Daoy (cell line): Measurements from ENCODE around the gene SELENOW. TPM values are rescaled to one million over a fixed set of nuclear protein-coding genes. Genes with fewer than 3 reads are reported as not detected.
"Not testable (repeated sequence)": the region's sequence is repeated elsewhere in the genome, so short reads cannot be mapped to it uniquely, and the experiment has no call there.

Experiments
- DNase-seq: peaks from one replicate; pipeline ENCODE4 v3.0.0-alpha.2; 2015; ENCODE audit warnings: low read depth
- total RNA-seq: library from RNA; depleted of rRNA; stranded (reverse); fragments of >200 nt; shearing (Covaris generic); gene quantifications from 2 replicates; pipeline ENCODE4 v1.2.3, GENCODE V29; 2014

The SELENOW gene
- total RNA-seq, 1 experiment from 2014 or later: 251 TPM

- DNase-seq: no peak
Measured at GRCh38 chr19:47786566-47786965, 8.1 kb downstream of the SELENOW start.

GRCh38 chr19:47787307-47787706 lies 8.8 kb downstream of the SELENOW start:
- DNase-seq: not testable (repeated sequence)

GRCh38 chr19:47789811-47790210 lies 11.3 kb downstream of the SELENOW start:
- DNase-seq: not testable (repeated sequence)

- peak; percentile 81 for DNase-seq
Measured at GRCh38 chr19:47790398-47790814, 11.9 kb downstream of the SELENOW start.

- DNase-seq: no peak
Measured at GRCh38 chr19:47792616-47793015, 14.1 kb downstream of the SELENOW start.

GRCh38 chr19:47794526-47794925 lies 16.0 kb downstream of the SELENOW start:
- DNase-seq: no peak

GRCh38 chr19:47796785-47797184 lies 18.3 kb downstream of the SELENOW start:
- no peak for DNase-seq

- no peak for DNase-seq
Measured at GRCh38 chr19:47797996-47798903, 19.7 kb downstream of the SELENOW start.

- DNase-seq: no peak
Measured at GRCh38 chr19:47798904-47799266, 20.4 kb downstream of the SELENOW start.

- no peak for DNase-seq
Measured at GRCh38 chr19:47801270-47801669, 22.8 kb downstream of the SELENOW start.

GRCh38 chr19:47802521-47803043 lies 24.1 kb downstream of the SELENOW start:
- DNase-seq: no peak

GRCh38 chr19:47803148-47803547 lies 24.6 kb downstream of the SELENOW start:
- not testable (repeated sequence) for DNase-seq

GRCh38 chr19:47803671-47804070 lies 25.2 kb downstream of the SELENOW start:
- DNase-seq: not testable (repeated sequence)

- not testable (repeated sequence) for DNase-seq
Measured at GRCh38 chr19:47804451-47804850, 25.9 kb downstream of the SELENOW start, which contains the start of gene TPRX1. Gene TPRX1, minus strand, starts transcription at chr19:47804551. Its CDS starts 12 bp downstream, at chr19:47804539.

GRCh38 chr19:47805313-47805712 lies 26.8 kb downstream of the SELENOW start:
- no peak for DNase-seq

GRCh38 chr19:47806435-47806834 lies 27.9 kb downstream of the SELENOW start:
- DNase-seq: no peak

- peak; percentile 84 for DNase-seq
Measured at GRCh38 chr19:47813304-47813994, 34.9 kb downstream of the SELENOW start.

GRCh38 chr19:47813995-47814328 lies 35.5 kb downstream of the SELENOW start:
- DNase-seq: no peak

GRCh38 chr19:47816270-47816669 lies 37.8 kb downstream of the SELENOW start:
- not testable (repeated sequence) for DNase-seq

GRCh38 chr19:47818221-47818620 lies 39.7 kb downstream of the SELENOW start:
- DNase-seq: not testable (repeated sequence)

- no peak for DNase-seq
Measured at GRCh38 chr19:47819858-47820257, 41.4 kb downstream of the SELENOW start.

GRCh38 chr19:47820410-47820809 lies 41.9 kb downstream of the SELENOW start:
- no peak for DNase-seq
